B cell (primary cell): Measurements from ENCODE around the gene PEDS1.

Source experiments
- EZH2 ChIP-seq: IDR thresholded peaks from 2 replicates; pipeline ENCODE4 v1.6.1; 2012; ENCODE audit warnings: borderline replicate concordance, low read depth, mild to moderate bottlenecking, moderate library complexity, low read length; ENCODE audit not compliant: insufficient read depth, poor library complexity, severe bottlenecking
- TF ChIP-seq, protein P1 (sequence below): fragments of 200-600 bp; IDR thresholded peaks from one replicate; pipeline ENCODE4 v1.8.0; 2022; ENCODE audit warnings: antibody characterized with exemption, mild to moderate bottlenecking

DNA sequence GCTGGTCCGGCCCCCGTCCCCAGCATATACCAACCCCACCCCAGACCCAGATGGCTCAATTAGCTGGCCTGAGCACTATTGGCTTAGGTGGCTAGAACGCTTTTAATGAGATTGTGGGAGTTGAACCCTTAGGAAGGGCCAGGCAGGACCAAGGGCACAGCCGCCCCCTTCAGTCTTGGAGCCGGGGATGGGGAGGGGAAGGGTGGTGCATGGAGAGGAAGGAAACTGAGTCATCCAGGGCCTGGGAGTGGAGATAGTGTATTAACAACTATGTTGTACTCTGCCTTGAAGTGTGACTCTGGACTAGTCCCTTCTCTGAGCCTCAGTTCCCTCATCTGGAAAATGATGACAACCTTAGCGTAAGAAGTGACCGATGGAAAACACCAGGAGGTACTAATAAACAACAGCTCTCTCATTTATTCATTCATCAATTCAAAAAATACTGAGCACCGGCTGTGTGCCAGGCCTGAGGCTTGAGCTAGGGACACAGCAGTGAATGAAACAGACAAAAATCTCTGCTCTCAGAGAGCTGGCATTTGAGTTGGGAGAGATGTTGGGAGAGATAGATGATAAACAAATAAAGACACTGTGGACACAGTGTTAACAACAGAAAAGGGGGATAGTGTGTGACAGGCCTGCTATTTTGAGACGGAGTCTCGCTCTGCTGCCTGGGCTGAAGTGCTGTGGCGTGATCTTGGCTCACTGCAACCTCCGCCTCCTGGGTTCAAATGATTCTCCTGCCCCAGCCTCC, 11.5 kb downstream of the PEDS1 start:
- TF ChIP-seq, protein P1, sequence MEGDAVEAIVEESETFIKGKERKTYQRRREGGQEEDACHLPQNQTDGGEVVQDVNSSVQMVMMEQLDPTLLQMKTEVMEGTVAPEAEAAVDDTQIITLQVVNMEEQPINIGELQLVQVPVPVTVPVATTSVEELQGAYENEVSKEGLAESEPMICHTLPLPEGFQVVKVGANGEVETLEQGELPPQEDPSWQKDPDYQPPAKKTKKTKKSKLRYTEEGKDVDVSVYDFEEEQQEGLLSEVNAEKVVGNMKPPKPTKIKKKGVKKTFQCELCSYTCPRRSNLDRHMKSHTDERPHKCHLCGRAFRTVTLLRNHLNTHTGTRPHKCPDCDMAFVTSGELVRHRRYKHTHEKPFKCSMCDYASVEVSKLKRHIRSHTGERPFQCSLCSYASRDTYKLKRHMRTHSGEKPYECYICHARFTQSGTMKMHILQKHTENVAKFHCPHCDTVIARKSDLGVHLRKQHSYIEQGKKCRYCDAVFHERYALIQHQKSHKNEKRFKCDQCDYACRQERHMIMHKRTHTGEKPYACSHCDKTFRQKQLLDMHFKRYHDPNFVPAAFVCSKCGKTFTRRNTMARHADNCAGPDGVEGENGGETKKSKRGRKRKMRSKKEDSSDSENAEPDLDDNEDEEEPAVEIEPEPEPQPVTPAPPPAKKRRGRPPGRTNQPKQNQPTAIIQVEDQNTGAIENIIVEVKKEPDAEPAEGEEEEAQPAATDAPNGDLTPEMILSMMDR: no peak
- TF ChIP-seq EZH2: no peak
